GM12892 (cell line): ENCODE data around the gene SLC13A3.

Experiments
- POLR2A ChIP-seq: IDR thresholded peaks from 2 replicates; pipeline ENCODE4 v1.6.1; 2011; ENCODE audit warnings: low read depth, low read length, control low read depth
- POLR2AphosphoS5 ChIP-seq: IDR thresholded peaks from 2 replicates; pipeline ENCODE4 v1.6.1; 2011; ENCODE audit warnings: low read depth, low read length, control low read depth

DNA sequence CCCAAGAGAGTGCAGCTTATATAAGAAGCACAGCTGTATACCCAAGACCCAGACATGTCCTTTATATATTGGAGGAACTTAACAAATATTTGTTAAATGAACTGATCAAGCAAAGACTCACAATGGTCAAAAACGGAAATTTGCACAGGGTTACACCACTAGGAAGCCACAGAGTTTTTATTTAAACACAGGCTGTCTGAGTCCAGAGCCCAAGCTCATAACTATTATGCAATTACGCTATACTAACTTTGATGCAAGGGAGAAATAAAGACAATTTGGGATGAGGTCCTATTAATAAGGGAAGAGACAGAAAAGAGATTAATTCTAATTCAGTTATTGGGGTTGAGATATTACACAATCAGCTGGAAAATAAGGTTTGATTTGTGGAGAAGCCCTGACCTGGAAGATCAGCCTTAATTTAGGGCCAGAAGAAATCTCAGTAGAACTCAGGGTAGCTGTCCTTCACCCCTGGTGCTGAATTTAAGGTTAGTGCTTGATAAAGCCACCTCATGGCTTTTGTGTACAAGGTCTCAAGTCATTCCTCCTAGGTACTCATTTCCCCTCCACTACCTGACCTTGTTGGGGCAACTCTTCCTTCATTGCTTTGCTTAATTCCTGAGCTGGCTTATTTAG is 127.4 kb downstream of the SLC13A3 start:
- TF ChIP-seq POLR2A (no peak), POLR2AphosphoS5 (no peak)
